CD4-positive, alpha-beta T cell treated with Interleukin-1 beta for 1 hour (primary cell): ENCODE measurements around the gene SIX5.

Experiments
- DNase-seq, 2 donors: peaks; one replicate each; pipeline ENCODE4 v3.0.0-alpha.2; 2020 to 2022

Gene SIX5

GRCh38 chr19:45792470-45793177 is 23.6 kb upstream of the SIX5 start, which contains the start of gene DMWD:
DMWD (minus strand) TSS chr19:45792845; CDS start chr19:45792756, 89 bp downstream.
- DNase-seq, result peak; percentile 99 to 100

- DNase-seq, result peak in 1 of 2 donors; percentile 18
Measured at GRCh38 chr19:45791744-45792469, 22.9 kb upstream of the SIX5 start.

GRCh38 chr19:45790942-45791341 is 21.9 kb upstream of the SIX5 start:
- DNase-seq, result peak; percentile 55 to 57

- no peak for DNase-seq
Measured at GRCh38 chr19:45789035-45789786, 20.2 kb upstream of the SIX5 start.

- DNase-seq, result no peak
Measured at GRCh38 chr19:45786533-45786894, 17.5 kb upstream of the SIX5 start.

GRCh38 chr19:45785781-45786532 is 16.9 kb upstream of the SIX5 start:
- DNase-seq, result no peak

- DNase-seq, result no peak
Measured at GRCh38 chr19:45785097-45785496, 16.0 kb upstream of the SIX5 start.

GRCh38 chr19:45784096-45784495 is 15.0 kb upstream of the SIX5 start:
- DNase-seq, result no peak

GRCh38 chr19:45782820-45783785 is 14.1 kb upstream of the SIX5 start:
- DNase-seq, result no peak

GRCh38 chr19:45782162-45782691 is 13.2 kb upstream of the SIX5 start, which contains the start of gene DMPK:
DMPK (minus strand) TSS chr19:45782490; CDS start chr19:45782352, 138 bp downstream.
- DNase-seq, result no peak

- no peak for DNase-seq
Measured at GRCh38 chr19:45781214-45782161, 12.4 kb upstream of the SIX5 start.

- no peak for DNase-seq
Measured at GRCh38 chr19:45780448-45781213, 11.6 kb upstream of the SIX5 start.

- no peak for DNase-seq
Measured at GRCh38 chr19:45780146-45780447, 11.0 kb upstream of the SIX5 start.

- peak; percentile 85 to 88 for DNase-seq
Measured at GRCh38 chr19:45779231-45780145, 10.4 kb upstream of the SIX5 start.

GRCh38 chr19:45778010-45778661 is 9.1 kb upstream of the SIX5 start:
- no peak for DNase-seq

GRCh38 chr19:45777395-45777961 is 8.4 kb upstream of the SIX5 start:
- no peak for DNase-seq

- DNase-seq, result no peak
Measured at GRCh38 chr19:45774765-45775164, 5.7 kb upstream of the SIX5 start.
